ENCODE results near the gene TGFB2. TPM values are rescaled to one million over a fixed set of nuclear protein-coding genes. Genes with fewer than 3 reads are reported as not detected.

Gene TGFB2
- 36.2 and 56.9 TPM in 2 replicates for total RNA-seq

GRCh38 chr1:218344814-218345672 is at the start of gene TGFB2:
Gene TGFB2, plus strand, starts transcription at chr1:218345336. Its CDS starts 1,366 bp downstream, at chr1:218346702.

Other genes with a start within 250 kb of the TGFB2 start
- gene RRP15, start 60.0 kb upstream of the TGFB2 start, total RNA-seq: 4.3 and 6.7 TPM in 2 replicates